NK-92 (cell line): ENCODE data around the gene BHMT2.

Experiments
- DNase-seq: peaks from one replicate; lab custom pipeline; 2025; ENCODE audit not compliant: unreplicated experiment; lab: John Stamatoyannopoulos, UW

BHMT2 gene

DNA sequence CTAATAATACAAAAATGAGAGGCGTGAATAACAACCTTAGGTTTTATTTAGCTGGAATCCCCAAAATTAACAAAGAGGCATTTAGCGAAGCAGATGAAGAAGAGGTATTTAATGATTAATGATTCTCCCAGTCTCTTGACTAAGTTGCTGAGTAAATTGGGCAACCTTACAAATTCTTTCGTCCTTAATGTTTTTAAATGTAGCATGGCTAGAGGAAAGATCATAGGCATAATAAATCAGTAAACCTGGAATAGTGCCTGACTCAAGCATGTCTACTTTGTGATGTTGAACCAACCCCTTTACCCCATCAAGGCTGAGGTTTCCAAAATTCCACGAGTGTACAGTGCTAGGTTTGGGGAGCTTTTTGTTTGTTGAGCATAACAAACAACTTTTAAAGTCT, 49.9 kb downstream of the BHMT2 start:
- no peak for DNase-seq

DNA sequence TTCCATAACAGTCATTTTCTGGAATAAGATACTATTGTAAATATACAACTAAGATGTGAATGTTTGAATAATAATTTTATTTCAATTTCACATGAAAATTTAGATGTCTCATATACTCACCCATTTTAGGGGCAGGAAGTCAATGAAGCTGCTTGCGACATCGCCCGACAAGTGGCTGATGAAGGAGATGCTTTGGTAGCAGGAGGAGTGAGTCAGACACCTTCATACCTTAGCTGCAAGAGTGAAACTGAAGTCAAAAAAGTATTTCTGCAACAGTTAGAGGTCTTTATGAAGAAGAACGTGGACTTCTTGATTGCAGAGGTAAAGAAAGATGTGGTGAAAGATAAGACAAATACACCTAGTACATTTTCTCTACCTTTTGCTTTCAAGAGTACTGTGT, 50.7 kb downstream of the BHMT2 start:
- DNase-seq, result no peak

DNA sequence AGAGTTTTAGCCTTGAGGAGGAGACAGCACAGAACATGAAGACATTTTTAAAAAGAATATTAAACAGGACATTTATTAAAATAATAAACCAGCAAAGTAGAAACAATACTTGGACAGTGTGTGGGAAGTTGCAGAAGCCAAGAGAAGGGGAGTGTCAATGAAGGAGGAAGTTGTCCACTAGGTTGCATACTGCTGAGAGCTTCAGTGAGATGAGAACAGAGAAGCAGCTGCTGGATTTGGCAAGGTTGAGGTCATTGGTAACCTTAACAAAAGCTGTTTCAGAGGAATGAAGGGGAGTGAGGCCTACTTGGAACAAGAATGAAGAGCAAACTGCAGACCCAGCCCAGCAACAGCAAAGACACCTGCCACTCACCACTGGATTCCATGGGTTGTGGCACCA, 53.4 kb downstream of the BHMT2 start:
- DNase-seq, result no peak

DNA sequence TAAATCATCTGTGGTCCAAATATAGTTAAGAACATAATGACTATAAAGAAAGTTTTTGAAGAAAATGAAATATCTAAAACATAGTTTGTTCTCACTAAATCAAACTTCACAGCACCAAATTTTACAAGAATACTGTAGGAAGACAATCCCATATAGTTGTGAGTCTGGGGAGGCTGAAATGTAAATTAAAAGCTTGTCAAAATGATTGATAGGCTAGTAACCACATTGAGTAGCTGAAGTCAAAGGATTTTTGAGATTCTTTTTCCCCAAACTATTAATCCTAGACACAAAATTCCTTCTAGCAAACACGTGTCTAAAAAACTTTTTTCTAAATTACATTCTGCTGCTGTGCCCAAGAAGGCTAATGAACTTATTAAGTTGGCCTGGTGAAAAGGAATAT, 55.0 kb downstream of the BHMT2 start:
- no peak for DNase-seq

DNA sequence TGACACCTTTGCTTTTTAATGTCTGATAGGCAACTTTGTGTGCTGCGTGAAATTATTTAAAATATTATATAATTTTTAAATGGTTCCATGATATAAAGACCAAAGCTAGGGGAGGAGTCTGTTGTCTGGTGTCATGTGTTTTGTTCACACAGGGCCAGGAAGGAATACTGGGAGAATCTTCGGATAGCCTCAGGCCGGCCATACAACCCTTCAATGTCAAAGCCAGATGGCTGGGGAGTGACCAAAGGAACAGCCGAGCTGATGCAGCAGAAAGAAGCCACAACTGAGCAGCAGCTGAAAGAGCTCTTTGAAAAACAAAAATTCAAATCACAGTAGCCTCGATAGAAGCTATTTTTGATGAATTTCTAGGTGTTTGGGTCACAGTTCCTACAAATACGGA, 61.2 kb downstream of the BHMT2 start:
- DNase-seq, result no peak

DNA sequence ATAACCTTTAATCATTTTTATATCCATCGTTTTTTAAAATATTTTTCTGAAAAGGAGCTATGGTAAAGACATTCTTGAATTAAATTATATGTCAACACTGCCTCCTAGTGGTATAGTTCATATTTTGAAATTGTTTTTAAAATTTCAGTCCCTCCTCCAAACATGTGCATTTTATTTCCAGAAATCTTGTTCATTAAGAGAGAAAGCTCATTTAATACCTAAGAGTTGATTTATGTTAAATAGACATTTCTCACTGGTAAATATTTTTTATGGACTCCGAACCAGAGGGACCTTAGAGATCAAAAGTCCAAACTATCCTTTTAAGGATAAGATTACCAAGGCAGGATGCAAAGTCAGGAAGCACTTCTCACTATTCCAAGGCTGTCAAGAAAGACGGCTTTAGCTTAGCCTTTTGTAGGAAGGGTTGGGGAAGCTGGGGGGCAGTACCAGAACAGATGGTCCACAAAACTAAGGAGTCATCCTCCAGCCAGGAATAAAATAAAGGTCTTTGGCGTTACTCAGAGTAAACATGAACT, 63.6 kb downstream of the BHMT2 start:
- DNase-seq, result no peak

DNA sequence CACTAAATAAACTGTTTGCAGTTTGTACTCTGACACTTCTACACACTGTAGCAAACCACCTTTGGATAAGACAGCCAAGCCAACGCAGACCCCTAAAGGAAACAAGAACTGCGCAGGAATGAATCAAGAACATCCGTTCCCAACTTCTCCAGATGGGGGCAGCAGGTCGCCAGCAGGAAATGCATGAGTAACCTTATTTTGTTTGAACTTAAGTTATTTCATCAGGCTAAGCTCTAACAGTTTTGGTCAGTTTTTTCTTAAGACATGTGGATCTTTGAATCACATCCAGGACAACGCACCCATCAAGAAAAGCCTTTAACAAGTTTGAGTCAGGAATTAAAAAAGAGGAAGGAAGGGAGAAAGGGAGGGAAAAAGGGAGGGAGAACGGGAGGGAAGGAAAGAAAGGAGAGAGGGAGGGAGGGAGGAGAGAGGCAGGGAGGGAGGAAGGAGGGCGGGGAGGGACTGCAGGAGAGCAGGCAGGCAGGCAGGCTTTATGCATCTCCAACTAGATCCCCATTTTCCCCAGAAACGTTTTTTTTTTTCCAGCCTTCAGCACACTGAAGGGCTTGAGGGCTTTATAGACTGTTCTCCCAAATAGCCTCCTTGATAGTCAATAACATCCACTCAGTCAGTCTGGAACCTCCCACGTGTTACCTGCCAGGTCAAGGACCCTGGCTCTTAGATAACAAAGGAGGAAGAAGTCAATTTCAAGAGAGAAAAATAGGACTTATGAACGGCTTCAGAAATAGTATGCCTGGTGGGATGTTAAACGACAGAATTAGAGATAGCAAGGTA, 64.3 kb downstream of the BHMT2 start:
- DNase-seq, result no peak

DNA sequence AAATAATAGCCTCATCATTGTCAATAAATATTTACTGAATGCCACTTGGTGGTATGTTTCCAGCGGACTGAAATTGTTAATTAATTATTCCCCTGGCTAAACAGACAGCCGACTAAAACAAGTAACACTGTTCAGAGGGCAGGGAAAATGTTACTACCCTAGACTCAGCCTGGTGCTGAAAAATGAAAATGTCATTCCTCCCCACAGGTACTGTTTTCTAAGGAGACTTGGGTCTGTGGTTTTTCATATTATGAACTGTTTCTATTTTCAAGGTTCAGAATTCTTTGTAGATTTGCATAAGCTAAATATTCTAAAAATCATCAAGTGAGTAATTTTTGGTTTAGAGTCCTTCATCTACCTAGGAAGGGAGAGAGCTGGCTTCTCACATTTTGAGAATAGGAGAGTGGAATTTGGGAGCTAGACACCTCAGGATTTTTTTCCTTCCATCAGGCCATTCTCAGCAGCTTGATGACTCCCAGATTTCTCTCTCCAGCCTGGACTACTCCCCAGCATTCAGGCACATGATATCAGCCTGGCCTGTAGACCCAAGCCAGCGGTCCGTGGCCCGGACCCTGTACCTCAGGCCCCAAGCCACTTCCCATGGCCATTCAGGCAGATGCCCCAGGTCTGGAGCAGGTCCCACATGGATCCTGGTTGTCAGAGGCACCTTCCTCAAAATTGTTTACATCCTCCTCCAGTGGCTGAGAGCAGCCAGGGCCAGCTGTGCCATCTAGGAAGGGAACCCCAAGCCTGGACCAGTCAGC, 66.4 kb downstream of the BHMT2 start:
- no peak for DNase-seq

DNA sequence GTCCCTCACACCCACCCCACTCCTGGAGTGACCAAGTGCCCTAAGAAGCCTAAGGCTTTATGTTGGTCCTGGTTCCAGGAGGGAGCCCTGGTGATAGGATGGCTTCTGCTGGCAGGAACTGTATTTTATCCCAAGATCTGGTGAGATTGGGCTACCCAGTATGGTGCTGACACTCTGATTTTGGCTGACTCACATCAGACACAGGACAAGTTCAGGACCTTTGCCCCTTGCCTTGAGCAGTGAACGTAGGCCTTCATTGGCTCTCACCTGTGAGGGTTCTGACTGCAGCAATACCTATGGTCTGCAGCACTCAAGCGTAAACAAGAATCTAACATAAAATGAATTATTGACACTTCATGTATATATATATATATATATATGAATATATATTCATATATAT, 67.1 kb downstream of the BHMT2 start:
- no peak for DNase-seq
